COLO668 (cell line): ENCODE results near the gene KCNJ18.
"Not testable (repeated sequence)": the region's sequence is repeated elsewhere in the genome, so short reads cannot be mapped to it uniquely, and the experiment has no call there.

Experiments
- DNase-seq: peaks from one replicate; lab custom pipeline; 2025; ENCODE audit not compliant: unreplicated experiment; lab: John Stamatoyannopoulos, UW

Gene KCNJ18

GRCh38 chr17:21702029-21702428 lies 9.7 kb downstream of the KCNJ18 start:
- not testable (repeated sequence) for DNase-seq

- not testable (repeated sequence) for DNase-seq
Measured at GRCh38 chr17:21702521-21702920, 10.2 kb downstream of the KCNJ18 start.

DNA sequence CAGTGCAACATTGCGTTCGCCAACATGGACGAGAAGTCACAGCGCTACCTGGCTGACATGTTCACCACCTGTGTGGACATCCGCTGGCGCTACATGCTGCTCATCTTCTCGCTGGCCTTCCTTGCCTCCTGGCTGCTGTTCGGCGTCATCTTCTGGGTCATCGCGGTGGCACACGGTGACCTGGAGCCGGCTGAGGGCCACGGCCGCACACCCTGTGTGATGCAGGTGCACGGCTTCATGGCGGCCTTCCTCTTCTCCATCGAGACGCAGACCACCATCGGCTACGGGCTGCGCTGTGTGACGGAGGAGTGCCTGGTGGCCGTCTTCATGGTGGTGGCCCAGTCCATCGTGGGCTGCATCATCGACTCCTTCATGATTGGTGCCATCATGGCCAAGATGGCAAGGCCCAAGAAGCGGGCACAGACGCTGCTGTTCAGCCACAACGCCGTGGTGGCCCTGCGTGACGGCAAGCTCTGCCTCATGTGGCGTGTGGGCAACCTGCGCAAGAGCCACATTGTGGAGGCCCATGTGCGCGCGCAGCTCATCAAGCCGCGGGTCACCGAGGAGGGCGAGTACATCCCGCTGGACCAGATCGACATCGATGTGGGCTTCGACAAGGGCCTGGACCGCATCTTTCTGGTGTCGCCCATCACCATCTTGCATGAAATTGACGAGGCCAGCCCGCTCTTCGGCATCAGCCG lies 10.8 kb downstream of the KCNJ18 start:
- not testable (repeated sequence) for DNase-seq

- not testable (repeated sequence) for DNase-seq
Measured at GRCh38 chr17:21703891-21704872, 11.9 kb downstream of the KCNJ18 start.

DNA sequence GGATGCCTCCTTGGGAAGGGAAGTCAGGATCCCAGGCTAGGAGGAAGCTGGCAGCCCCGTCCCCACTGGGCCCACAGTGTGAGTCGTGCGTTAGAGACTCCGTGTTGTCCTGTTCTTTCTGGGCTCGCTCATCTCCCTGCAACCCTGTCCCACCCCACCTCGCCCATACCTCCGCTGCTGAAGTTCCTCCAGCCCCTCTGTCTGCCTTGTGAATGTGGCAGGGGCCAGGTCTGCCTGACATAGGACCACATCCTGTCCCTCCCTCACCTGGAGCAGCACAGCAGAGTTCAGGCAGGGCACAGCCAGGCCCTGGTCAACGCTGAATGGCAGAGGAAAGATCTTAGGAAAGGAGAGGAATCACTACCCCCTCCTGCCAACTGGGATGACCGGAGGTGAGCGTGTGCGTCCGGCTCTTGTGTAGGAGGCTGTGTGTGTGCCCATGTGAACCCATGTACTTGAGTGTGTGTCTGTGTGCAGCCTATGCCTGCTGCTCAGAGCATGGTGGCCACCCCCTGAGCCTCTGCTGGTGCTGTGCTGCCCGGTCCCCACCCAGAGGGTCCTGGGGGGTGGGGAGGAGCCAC lies 12.8 kb downstream of the KCNJ18 start:
- no peak for DNase-seq

GRCh38 chr17:21705746-21706145 lies 13.4 kb downstream of the KCNJ18 start:
- DNase-seq, result not testable (repeated sequence)

GRCh38 chr17:21706546-21706945 lies 14.2 kb downstream of the KCNJ18 start:
- not testable (repeated sequence) for DNase-seq

DNA sequence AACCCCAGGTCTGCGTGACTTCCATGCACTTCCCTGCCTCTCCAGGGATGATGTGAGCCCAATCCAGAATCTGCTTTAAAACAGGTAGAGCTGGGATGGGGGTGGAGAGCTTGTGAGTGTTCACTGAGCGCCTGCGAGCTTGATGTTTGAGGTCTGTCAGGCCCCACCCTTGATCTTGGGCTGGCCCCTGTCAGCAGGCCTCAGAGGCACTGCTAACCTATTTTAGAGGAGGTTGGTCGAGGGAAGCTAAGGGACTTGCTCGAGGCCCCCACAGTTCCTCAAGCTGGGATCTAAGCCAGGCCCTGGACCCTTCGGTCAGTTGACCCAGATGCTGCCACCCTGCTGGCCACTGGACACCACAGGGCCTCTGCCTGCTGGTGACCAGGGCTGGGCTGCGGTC lies 14.8 kb downstream of the KCNJ18 start:
- not testable (repeated sequence) for DNase-seq

GRCh38 chr17:21707711-21708611 lies 15.6 kb downstream of the KCNJ18 start:
- DNase-seq, result not testable (repeated sequence)

DNA sequence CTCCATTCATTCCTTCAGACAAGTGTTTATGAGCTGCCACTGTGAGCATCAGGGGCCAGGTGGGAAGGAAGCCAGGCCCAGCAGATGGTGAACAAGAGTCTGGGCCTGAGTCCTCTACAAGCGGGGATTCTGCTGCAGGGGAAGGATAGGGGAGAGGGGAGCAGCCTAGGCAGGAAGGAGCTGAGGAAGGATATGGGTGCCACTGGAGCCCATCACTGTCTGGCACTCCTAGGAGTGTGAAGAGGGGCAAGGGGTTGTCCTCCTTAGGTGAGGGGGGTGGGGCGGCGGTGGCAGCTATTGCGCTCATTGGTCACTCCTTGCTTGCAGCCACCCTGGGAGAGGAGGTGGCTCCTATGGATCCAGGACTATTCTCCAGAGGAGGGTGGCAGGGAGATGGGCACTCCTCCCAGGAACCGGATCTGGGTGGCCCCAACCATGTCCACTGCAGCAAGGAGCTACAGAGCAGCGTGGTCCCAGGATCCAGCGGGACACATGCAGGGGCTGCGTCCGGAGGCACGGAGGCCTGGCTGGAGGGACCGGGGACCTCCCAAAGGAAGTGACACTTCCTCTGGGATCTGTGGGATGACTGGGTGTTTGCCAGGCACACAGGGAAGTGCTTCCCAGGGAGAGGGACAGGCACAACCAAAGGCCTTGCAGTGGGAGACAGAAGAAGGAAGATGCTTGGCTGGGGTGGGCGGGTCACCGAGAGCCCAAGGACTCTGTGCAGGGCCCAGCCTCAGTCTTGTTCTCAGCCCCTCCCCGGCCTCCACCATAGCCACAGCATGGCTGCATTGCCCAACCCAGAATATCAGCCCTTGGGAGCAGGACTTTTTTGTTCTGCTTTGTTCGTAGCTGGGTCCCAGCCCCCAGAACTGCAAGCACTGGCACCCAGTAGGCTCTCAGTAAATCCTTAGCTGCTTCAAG lies 16.6 kb downstream of the KCNJ18 start:
- not testable (repeated sequence) for DNase-seq

DNA sequence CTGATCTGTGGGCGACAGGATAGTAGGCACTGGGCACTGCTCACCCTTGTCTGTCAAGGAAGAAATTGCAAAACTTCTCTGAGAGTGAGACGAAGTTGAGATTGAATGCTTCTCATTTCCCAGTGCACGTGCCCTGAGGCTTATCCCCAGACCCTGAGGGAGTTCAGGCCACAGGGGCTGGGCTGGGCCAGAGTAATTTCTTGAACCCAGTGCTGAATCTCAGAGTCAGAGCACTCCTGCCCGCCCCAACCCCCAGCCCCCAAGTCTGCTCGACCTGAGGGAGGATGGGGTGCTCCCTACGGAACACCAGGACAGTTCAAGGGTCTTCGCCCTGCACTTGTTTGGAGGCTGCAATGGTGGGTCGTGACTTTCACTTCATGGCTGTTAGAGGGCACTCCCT lies 17.7 kb downstream of the KCNJ18 start:
- DNase-seq, result not testable (repeated sequence)

- DNase-seq, result not testable (repeated sequence)
Measured at GRCh38 chr17:21710486-21710885, 18.2 kb downstream of the KCNJ18 start.

GRCh38 chr17:21711182-21711581 lies 18.9 kb downstream of the KCNJ18 start:
- no peak for DNase-seq

DNA sequence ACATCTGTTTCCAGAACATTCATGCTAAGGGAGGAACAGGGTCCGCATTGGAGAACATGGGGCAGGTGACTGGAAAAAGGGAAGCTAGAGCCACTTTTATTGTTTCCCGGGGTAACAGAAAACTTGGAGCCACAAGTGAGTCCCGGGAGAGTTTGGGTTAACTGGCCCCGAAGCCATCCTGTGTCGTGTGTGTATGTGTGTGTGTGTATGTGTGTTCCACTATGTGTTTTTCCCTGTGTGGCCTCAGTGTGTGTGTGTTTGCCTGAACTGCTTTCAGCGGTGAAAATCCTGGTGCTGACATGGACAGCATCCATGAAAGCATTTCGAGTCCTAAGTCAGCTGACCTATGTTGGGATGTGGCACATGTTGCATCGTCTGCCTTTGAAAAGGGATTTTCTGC lies 20.7 kb downstream of the KCNJ18 start:
- not testable (repeated sequence) for DNase-seq

- DNase-seq, result not testable (repeated sequence)
Measured at GRCh38 chr17:21713631-21714030, 21.3 kb downstream of the KCNJ18 start.

DNA sequence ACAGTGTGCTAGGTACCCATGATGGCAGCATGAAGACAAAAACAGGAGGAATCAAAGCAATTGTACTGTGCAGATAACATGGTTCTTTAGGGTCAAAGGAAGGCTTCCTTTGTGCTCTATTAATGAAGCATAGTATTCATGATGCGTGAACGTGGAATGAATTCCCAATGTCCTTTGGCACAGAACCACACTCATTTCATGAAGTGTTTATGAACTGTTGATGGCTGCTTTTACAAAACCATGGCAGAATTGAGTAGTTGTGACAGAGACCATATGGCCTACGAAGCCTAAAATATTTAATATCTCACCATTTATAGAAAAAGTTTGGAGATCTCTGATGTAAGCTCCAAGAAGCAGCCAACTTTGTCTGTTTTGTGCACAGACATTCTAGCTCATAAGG lies 22.4 kb downstream of the KCNJ18 start:
- DNase-seq, result not testable (repeated sequence)

DNA sequence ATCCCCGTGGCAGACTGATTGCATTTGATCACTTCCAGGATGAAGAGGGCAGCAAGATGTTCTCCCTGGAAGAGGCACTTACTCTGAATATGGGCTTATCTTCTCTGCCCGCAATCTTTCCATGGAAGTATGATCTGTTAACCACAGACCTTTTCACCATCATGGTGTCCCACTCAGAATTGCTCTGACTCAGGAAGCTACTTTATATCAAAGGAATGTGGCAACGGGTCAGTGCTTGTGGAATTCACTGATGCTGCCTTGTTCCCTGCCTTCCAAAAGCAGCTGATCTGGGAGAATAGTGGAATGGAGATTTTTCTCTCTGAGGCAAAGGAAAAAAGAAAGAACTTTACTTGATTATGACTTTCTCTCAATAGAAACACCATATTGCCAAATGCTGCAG lies 23.6 kb downstream of the KCNJ18 start:
- DNase-seq, result not testable (repeated sequence)

- DNase-seq, result not testable (repeated sequence)
Measured at GRCh38 chr17:21718971-21719370, 26.6 kb downstream of the KCNJ18 start.

DNA sequence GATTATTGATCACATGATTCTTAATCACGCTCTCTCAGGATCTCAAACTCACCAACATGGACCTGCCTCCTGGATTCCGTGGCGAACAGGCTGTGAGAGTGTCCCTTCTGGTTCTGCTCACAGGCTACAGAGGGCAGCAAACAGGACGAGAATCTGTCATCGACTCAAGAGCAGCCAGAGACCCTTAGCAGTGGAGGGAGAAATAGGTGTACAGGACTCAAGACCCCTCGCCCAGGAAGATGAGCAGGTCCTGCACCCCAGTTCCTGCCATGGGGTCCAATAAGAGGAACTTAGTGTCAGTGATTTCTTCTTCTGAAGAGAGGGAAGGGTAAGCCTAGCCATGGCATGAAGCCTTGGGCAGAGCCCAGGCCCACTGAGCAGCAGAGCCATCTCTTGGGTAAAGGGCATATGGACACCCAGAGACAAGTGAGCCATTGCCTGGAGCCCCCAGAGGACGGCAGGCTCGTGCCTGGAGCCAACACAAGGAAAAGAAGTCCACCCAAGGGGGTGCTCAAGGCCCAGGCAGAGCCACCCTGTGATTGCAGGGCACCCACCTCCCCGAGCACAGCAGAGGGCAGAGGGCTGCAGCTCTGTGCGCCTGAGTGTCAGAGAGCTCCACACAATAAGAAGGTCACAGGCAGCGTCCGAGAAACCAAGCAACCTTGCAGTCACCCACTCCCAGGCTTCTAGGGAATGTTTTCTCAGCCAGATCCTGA lies 27.3 kb downstream of the KCNJ18 start:
- not testable (repeated sequence) for DNase-seq
